Heart left ventricle (tissue), 16 donors: Measurements from ENCODE around the gene CSTB. TPM values are rescaled to one million over a fixed set of nuclear protein-coding genes. Genes with fewer than 3 reads are reported as not detected.
A peak's percentile ranks its signal among the peaks of the same experiment; 100 is the strongest.

Experiments
- ATAC-seq, 4 donors: fragments of 200-7000 bp; cut with Tn5 transposase; one replicate each; pipeline ENCODE4 v1.9.1; 2020 to 2022; ENCODE audit warnings: moderate library complexity in 4 of 4, mild to moderate bottlenecking in 3 of 4, moderate number of reproducible peaks in 1 of 4
- DNase-seq, 5 donors: peaks; one replicate each; pipeline ENCODE4 v3.0.0-alpha.2; 2020
- H3K27ac ChIP-seq, 12 donors: fragments of 200-600 bp; sonication (generic) in 4 of 12; one replicate each; pipeline versions ENCODE4 v1.5.0 to v1.8.0; 2016 to 2022; ENCODE audit warnings: mild to moderate bottlenecking in 2 of 12
- H3K27me3 ChIP-seq, 9 donors: fragments of 200-600 bp; sonication (generic) in 2 of 9; one replicate each; pipeline versions ENCODE4 v1.5.1 to v1.8.0; 2016 to 2022; ENCODE audit warnings: mild to moderate bottlenecking in 3 of 9
- H3K36me3 ChIP-seq, 9 donors: fragments of 200-600 bp; sonication (generic) in 2 of 9; one replicate each; pipeline versions ENCODE4 v1.5.0 to v1.8.0; 2018 to 2022; ENCODE audit warnings: mild to moderate bottlenecking in 2 of 9
- H3K4me1 ChIP-seq, 12 donors: fragments of 200-600 bp; sonication (generic) in 4 of 12; one replicate each; pipeline versions ENCODE4 v1.5.0 to v1.8.0; 2016 to 2022; ENCODE audit warnings: mild to moderate bottlenecking in 3 of 12
- H3K4me3 ChIP-seq, 12 donors: fragments of 200-600 bp; sonication (generic) in 4 of 12; one replicate each; pipeline versions ENCODE4 v1.5.0 to v1.8.0; 2017 to 2022; ENCODE audit warnings: mild to moderate bottlenecking in 9 of 12, moderate library complexity in 4 of 12
- H3K9me3 ChIP-seq, 12 donors: fragments of 200-600 bp; sonication (generic) in 4 of 12; one replicate each; pipeline versions ENCODE4 v1.5.0 to v1.8.0; 2016 to 2022; ENCODE audit warnings: mild to moderate bottlenecking in 1 of 12
- POLR2A ChIP-seq, 2 donors: fragments of 450-650 bp; IDR thresholded peaks; one replicate each; pipeline ENCODE4 v1.6.1; 2017; ENCODE audit warnings: antibody characterized with exemption in 2 of 2, mild to moderate bottlenecking in 2 of 2, moderate library complexity in 2 of 2
- WGBS, 4 donors: extraction: QIAGEN DNeasy Blood & Tissue Kit in 2 of 4; methylation state at CpG; one replicate each; pipeline versions ENCODE4 v1.1.5 to v1.1.7; 2013 to 2018; 5-methylcytosine and 5-hydroxymethylcytosine counted together
- intact Hi-C, 10 donors: fragments of 100-400 bp; cut with DNase I; formaldehyde crosslinking; loops; one replicate each; pipeline versions ENCODE4 v1.11.1 to v1.14.2; 2022
- polyA plus RNA-seq, 2 donors: library from polyadenylated mRNA; stranded (reverse); fragments of 200-250 nt; gene quantifications; one replicate each; pipeline ENCODE4 v1.2.3, GENCODE V29; 2013
- total RNA-seq, 9 donors: library from RNA; depleted of rRNA in 2 of 9; stranded (reverse); fragments of >200 nt in 2 of 9; fragmentation: NEBNext Ultra II Directional in 3 of 9; extraction: Animal tissue kit (Norgen Biotek cat#: 25700) in 3 of 9; gene quantifications; one replicate each; pipeline versions ENCODE4 v1.1.0 to v1.2.4, GENCODE V29; 2016 to 2023
- TF ChIP-seq, protein P1 (sequence below), 12 donors: fragments of 200-600 bp; sonication (generic) in 4 of 12; IDR thresholded peaks; one replicate each; pipeline versions ENCODE4 v1.5.0 to v1.8.0; 2018 to 2022; ENCODE audit warnings: antibody characterized with exemption in 12 of 12, mild to moderate bottlenecking in 5 of 12
- donor health status: ischemic (EF 13 %, LVEDD 7.1; RV severe dilation, severe dysfunction).
- donor health status: healthy with polysubstance abuse.
- donor health status: DM: no; HTN: yes; CAD: no.
- donor health status: DM: no; HTN: no; CAD: no.
- donor health status: ischemic (EF 25% LVEDD 6.9; RV normal size, moderate dysfunction).
- donor health status: ischemic (EF 25% LVEDD 5.7; RV mildly dilated, moderate dysfunction).
- donor health status: healthy.
- donor health status: DM: yes; HTN: yes; CAD: no.
- donor health status: ischemic (EF 35%, LVEDD 5.7; RV mildly dilated, moderate dysfunction).
- donor health status: nonischemic (EF 11% LVEDD 7.7; RV severe dilation, severe dysfunction).
- donor health status: DM: yes; HTN: yes; CAD: no.
- donor health status: PGD.
- donor health status: ischemic (EF 29% LVEDD 5.4; RV normal size, mild dysfunction).
- donor health status: nonischemic (EF 23%, LVEDD 6.1; RV moderate dilation, normal function).

CSTB gene
- total and polyA plus RNA-seq, 11 donors = 7.8 to 77.0 (median 36.1) TPM

DNA sequence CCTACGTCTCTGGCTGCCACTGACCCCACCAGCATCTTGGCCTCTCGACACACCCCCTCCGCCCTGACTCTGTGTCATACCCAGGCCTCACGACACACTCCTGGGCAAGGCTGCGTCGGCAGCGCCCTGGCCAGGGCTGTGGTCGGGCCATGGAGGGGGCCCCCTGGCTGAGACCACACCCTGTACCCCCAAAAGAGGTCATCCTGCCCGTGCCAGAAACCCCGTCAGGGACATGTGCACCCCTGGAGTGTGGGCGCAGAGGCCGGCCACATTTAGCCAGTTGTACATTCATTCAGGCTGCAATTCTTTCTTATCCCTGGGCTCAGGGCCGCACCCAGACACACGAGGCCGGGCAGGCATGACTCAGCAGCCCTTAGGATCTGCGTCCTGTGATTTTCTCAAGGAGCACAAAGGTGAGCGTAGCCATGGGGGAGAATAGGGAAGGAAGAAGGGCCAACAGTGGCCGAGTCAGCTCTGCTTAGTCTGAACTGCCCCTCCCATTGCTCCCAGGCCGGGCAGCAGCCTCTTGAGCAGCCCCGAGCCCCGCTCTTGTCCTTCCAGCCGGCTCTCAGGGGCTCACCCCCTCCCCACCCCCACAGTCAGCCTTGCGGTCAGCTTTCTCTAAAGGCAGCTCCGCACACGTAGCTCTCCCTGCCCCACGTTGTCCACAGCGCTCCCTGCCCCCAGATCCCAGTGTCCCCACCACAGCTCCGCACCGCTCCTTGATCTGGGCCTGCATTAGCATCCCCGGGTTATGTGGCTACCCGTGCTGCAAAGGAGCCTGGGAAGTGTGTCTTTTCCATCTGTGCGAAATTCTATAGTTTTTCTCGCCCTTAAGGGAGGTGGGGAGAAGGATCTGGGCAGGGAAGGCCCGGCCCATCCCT, 7.9 kb downstream of the CSTB start:
- Histone ChIP-seq H3K4me1 (peaks cover 0 to 12% (median 1%) of the 10 kb centered on the region in 12 donors), H3K36me3 (peaks cover 0 to 12% (median 5%) of the 10 kb centered on the region in 9 donors), H3K4me3 (no peak overlapping the region), H3K27ac (peak overlapping the region in 1 of 12 donors; percentile 40), H3K27me3 (no peaks in the 10 kb centered on the region), H3K9me3 (peaks cover 0 to under 1% (median 0%) of the 10 kb centered on the region in 12 donors)
- DNase-seq = no peak
- TF ChIP-seq POLR2A (IDR thresholded peaks at IDR 0.05) = no peak
- TF ChIP-seq, protein P1, sequence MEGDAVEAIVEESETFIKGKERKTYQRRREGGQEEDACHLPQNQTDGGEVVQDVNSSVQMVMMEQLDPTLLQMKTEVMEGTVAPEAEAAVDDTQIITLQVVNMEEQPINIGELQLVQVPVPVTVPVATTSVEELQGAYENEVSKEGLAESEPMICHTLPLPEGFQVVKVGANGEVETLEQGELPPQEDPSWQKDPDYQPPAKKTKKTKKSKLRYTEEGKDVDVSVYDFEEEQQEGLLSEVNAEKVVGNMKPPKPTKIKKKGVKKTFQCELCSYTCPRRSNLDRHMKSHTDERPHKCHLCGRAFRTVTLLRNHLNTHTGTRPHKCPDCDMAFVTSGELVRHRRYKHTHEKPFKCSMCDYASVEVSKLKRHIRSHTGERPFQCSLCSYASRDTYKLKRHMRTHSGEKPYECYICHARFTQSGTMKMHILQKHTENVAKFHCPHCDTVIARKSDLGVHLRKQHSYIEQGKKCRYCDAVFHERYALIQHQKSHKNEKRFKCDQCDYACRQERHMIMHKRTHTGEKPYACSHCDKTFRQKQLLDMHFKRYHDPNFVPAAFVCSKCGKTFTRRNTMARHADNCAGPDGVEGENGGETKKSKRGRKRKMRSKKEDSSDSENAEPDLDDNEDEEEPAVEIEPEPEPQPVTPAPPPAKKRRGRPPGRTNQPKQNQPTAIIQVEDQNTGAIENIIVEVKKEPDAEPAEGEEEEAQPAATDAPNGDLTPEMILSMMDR (IDR thresholded peaks at IDR 0.05) = no peak
- intact Hi-C loops = no loop called here
- peak in 3 of 4 donors; percentile 37 to 52 (median 41) for ATAC-seq
- 58 to 73% (median 71%) methylated on average over 26 to 34 of the region's 34 CpGs for WGBS, 4 donors

DNA sequence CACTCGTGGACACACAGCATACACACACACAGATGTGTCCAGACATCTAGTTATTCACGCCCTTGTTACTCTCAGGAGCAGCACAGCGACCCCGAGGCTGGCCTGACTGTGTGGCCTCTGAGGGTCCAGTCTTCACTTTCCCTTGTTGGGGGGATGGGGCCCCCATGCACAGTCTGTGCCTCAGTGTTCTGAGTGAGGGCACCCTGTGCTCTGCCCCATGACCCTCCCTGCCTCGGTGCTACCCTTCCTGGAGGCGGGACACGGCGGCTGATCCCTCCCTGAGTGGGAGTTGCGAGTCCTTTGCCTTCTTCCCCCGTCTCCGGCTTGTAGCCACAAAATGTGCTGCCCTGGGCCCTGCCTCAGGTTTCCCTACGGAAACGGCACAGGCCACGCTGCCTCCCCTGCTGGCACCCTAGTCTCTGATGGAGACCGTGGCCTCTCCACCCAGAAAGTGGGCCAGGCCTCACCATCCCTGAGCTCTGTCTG, 8.6 kb downstream of the CSTB start:
- Histone ChIP-seq H3K27ac (peak overlapping the region in 1 of 12 donors; percentile 40), H3K4me3 (no peak overlapping the region), H3K4me1 (peaks cover 0 to 12% (median 1%) of the 10 kb centered on the region in 12 donors), H3K27me3 (no peaks in the 10 kb centered on the region), H3K9me3 (peaks cover 0 to 4% (median 0%) of the 10 kb centered on the region in 12 donors), H3K36me3 (peaks cover 0 to 10% (median 0%) of the 10 kb centered on the region in 9 donors)
- no peak for DNase-seq
- WGBS, 4 donors = 82 to 86% (median 86%) methylated on average over 14 to 15 of the region's 15 CpGs
- TF ChIP-seq, protein P1 (IDR thresholded peaks at IDR 0.05) = no peak
- no peak for TF ChIP-seq POLR2A (IDR thresholded peaks at IDR 0.05)
- intact Hi-C loops = no loop called here
- peak in 1 of 4 donors; percentile 6 for ATAC-seq

DNA sequence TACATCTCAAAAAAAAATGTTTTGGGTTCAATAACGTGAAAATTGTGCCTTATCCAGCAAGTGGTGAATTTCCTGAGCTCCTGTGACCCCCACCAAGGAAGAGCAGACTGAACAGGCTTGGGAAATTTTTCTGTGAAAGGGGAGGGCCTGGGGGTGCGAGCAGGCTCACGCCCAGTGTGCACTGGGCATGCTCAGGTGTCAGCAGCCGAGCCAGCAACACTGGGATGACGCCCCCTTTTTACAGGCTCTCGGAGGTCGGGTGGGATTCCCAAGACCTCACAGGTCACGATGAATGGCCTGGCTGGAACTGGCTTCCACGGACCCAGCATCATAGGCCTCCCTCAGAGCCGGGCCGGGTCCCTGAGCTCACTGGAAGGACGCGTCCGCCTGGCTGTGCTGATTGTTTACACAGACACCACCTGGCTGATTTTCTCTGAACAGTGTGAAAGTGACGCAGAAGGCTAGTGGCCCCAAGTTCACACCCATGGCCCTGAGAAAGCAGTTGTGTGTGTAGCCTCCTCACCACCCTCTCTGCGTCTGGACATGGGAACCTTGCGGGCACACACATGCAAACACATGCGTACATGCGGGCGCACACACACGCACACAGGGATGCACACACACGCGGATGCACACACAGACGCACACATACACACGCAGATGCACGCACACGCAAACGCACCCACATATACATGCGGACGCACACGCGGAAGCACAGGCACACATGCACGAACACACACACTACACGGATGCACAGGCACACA, 9.2 kb downstream of the CSTB start:
- no peak for DNase-seq
- peak overlapping the region in 1 of 12 donors; percentile 40 for H3K27ac ChIP-seq
- peak in 1 of 4 donors; percentile 2 for ATAC-seq
- H3K4me3 ChIP-seq = no peak overlapping the region
- no peak for TF ChIP-seq POLR2A (IDR thresholded peaks at IDR 0.05)
- TF ChIP-seq, protein P1 (IDR thresholded peaks at IDR 0.05) = no peak
- WGBS, 4 donors = 81 to 89% (median 84%) methylated on average over 32 to 34 of the region's 34 CpGs
- peaks cover 0 to 4% (median 0%) of the 10 kb centered on the region in 12 donors for H3K9me3 ChIP-seq
- intact Hi-C loops = no loop called here
- H3K36me3 ChIP-seq = peaks cover 0 to 16% (median 0%) of the 10 kb centered on the region in 9 donors
- peaks cover 0 to 12% (median 1%) of the 10 kb centered on the region in 12 donors for H3K4me1 ChIP-seq
- no peaks in the 10 kb centered on the region for H3K27me3 ChIP-seq
